Kidney glomerular epithelial cell (primary cell): ENCODE measurements around the gene ANKRD13C.
A peak's percentile ranks its signal among the peaks of the same experiment; 100 is the strongest.

Experiments used
- DNase-seq: peaks from one replicate; lab custom pipeline; 2025; lab: John Stamatoyannopoulos, UW

The ANKRD13C gene

GRCh38 chr1:70293186-70293843, 61.2 kb downstream of the ANKRD13C start:
- DNase-seq = no peak

- DNase-seq = no peak
Measured at GRCh38 chr1:70290218-70290617, 64.3 kb downstream of the ANKRD13C start.

GRCh38 chr1:70288166-70288565, 66.4 kb downstream of the ANKRD13C start:
- DNase-seq = no peak

GRCh38 chr1:70286453-70286852, 68.1 kb downstream of the ANKRD13C start:
- no peak for DNase-seq

- DNase-seq = no peak
Measured at GRCh38 chr1:70284366-70284765, 70.2 kb downstream of the ANKRD13C start.

GRCh38 chr1:70278710-70279109, 75.8 kb downstream of the ANKRD13C start:
- DNase-seq = no peak

GRCh38 chr1:70277875-70278274, 76.6 kb downstream of the ANKRD13C start:
- no peak for DNase-seq

GRCh38 chr1:70265946-70266345, 88.6 kb downstream of the ANKRD13C start:
- DNase-seq = no peak

- no peak for DNase-seq
Measured at GRCh38 chr1:70264839-70265238, 89.7 kb downstream of the ANKRD13C start.

GRCh38 chr1:70256664-70257063, 97.9 kb downstream of the ANKRD13C start:
- no peak for DNase-seq

GRCh38 chr1:70248729-70249128, 105.8 kb downstream of the ANKRD13C start:
- DNase-seq = no peak

GRCh38 chr1:70247768-70248167, 106.8 kb downstream of the ANKRD13C start:
- no peak for DNase-seq

GRCh38 chr1:70247122-70247521, 107.4 kb downstream of the ANKRD13C start:
- DNase-seq = no peak

- no peak for DNase-seq
Measured at GRCh38 chr1:70239940-70240339, 114.6 kb downstream of the ANKRD13C start.

- no peak for DNase-seq
Measured at GRCh38 chr1:70234733-70235132, 119.8 kb downstream of the ANKRD13C start.

- DNase-seq = no peak
Measured at GRCh38 chr1:70231475-70231874, 123.0 kb downstream of the ANKRD13C start.

GRCh38 chr1:70228670-70229069, 125.9 kb downstream of the ANKRD13C start:
- no peak for DNase-seq

- no peak for DNase-seq
Measured at GRCh38 chr1:70227439-70227838, 127.1 kb downstream of the ANKRD13C start.

GRCh38 chr1:70224954-70225353, 129.6 kb downstream of the ANKRD13C start:
- no peak for DNase-seq

GRCh38 chr1:70222716-70223235, 131.7 kb downstream of the ANKRD13C start:
- DNase-seq = no peak

- DNase-seq = peak; percentile 84
Measured at GRCh38 chr1:70221238-70222121, 133.0 kb downstream of the ANKRD13C start, which contains the start of gene SRSF11. Gene SRSF11 (plus strand): TSS chr1:70221380. CDS start chr1:70221637, 257 bp downstream.

- DNase-seq = no peak
Measured at GRCh38 chr1:70220517-70221237, 133.8 kb downstream of the ANKRD13C start.
